ENCODE measurements around the gene NTM.
A peak's percentile ranks its signal among the peaks of the same experiment; 100 is the strongest.

DNA sequence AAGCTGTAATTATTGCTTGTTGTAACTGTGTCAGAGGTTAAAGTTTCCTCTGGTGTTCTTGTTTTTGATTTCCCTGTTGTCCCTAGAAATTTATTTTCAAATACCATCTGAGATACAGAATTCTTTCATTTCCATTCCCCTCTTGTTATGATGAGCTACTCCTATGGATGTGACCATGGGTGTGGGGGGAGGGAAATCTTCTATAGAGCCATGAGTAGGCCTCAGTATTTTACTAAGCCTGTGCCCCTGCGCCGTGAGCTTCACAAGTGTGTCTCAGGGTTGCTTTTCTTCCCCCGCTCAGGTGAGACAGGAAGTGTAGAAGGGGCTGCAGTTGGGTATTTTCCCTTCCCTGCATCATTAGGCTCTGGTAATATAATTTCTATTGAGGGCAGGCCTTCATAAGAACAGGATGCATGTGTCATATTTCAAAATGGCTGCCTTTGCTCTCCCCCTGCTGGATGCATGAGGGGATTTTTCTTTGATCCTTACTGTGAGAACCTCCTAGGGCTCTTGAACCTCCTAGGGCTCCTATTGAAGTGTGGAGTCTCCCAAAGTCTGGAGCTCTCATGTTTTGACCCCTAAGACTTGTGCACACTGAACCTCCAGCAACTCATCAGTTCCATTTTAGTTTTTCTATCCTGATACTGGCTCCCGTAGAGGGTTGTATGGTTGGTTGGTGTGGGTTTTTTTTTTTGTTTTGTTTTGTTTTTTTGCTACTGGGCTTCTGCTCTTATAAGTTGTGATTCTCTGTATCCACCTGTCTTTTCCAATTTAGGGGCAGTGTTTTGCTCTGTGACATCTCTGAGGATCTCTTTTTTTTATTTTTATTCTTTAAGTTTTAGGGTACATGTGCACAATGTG, 658.2 kb downstream of the NTM start:
- peak; percentile 14; the same call in 1 of the 2 replicates for TF ChIP-seq CTCF (IDR thresholded peaks at IDR 0.05; ENCODE audit: low read length)
- TF ChIP-seq EZH2 (IDR thresholded peaks at IDR 0.05; ENCODE audit: borderline replicate concordance, low read length): no peak

Data from OCI-LY1 (cell line).